GM19372 (cell line): Measurements from ENCODE around the gene PLTP.
"Not testable (repeated sequence)": the region's sequence is repeated elsewhere in the genome, so short reads cannot be mapped to it uniquely, and the experiment has no call there.

Experiments
- ATAC-seq: cut with Tn5 transposase; IDR thresholded peaks from one replicate; pipeline ENCODE4 v1.9.1; 2021; ENCODE audit warnings: mild to moderate bottlenecking, low read depth, moderate library complexity; ENCODE audit not compliant: unreplicated experiment

Gene PLTP

GRCh38 chr20:45911486-45912343 lies at the start of gene PLTP:
PLTP (minus strand) TSS chr20:45912155; CDS start chr20:45911452, 703 bp downstream.
- ATAC-seq = no peak

DNA sequence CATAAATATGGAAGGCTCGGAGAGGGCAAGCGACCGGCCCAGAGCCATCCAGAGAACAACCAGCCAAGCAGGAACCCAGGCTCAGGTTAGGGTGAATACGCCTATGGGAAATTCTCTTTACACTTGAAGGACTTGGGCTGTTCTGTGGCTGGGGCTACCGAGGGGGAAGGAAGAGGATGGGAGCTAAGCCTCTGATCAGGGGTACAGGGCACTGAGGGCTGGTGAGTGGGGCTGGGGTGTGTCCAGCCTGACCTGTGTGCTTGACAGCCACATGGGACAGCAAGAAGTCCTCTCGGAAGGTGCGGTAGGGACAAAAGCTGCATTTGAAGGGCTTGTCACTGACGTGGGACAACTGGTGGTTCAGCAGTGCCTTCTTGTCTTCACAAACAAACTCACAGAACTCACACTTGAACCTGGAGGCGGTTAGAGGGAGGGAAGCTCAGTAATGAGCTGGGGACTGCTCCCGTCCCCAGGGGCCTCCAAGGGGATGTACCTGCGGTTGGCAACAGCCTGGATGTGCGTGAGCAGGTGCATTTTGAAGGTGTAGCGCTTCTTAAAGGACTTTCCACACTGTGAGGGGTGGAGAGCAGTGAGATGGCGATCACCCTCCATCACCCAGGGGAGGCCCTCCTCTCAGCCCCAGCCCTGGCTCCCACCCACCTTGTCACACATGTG lies 48.1 kb upstream of the PLTP start:
- ATAC-seq = no peak

DNA sequence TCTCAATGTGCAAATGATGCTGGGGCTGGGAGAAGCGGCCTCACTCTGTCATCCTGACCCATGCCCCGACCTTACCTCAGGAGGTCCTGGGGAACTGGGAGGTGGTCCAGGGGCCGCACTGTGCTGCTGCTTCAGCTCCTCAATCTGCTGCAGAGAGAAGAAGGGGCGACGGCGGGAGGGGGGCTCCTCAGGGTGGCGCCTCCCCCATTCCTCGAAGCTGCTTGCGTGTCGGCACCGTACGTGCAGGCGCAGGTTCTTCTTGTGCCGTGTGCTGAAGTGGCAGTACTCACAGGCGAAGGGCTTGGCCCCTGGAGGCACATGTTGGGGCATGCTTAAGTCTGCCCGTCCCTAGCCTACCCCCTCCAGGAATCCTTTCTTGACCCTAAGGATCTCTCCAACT lies 47.2 kb upstream of the PLTP start:
- ATAC-seq = no peak

GRCh38 chr20:45958593-45958992 lies 46.6 kb upstream of the PLTP start:
- no peak for ATAC-seq

GRCh38 chr20:45957021-45957941 lies 45.3 kb upstream of the PLTP start:
- no peak for ATAC-seq

DNA sequence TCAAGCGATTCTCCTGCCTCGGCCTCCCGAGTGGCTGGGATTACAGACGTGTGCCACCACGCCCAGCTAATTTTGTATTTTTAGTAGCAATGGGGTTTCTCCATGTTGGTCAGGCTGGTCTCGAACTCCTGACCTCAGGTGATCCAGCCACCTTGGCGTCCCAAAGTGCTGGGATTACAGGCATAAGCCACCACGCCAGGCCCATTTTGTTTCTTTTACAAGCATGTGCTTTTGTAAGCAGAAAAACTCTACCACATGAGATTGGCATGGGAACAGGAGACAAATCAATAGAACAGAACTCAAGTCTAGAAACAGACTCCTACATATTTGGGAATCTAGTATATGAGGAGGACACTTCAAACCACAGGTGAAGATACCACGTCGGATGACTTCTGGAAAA lies 44.4 kb upstream of the PLTP start:
- ATAC-seq = not testable (repeated sequence)

- no peak for ATAC-seq
These were observed 41.7 kb upstream of the PLTP start for GRCh38 chr20:45953672-45954071.

DNA sequence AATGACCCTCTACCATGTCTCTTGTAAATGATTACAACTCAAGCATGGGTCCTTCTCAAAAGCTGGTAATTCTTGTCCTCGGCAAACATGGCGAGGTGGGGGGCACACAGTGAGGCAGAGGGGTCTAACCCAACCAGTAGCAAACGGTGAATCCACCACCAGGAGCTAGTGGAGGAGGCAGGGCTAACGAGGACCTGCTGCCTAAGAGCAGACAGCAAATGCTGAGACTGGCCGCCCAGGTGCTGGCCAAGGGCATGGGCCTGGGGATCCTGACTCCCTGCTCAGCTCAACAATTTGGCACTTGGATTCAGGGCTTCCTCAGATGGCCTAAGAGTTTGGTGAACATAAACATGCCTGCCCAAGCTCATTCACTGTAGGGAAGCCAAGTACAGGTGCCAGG lies 40.9 kb upstream of the PLTP start:
- ATAC-seq = no peak

DNA sequence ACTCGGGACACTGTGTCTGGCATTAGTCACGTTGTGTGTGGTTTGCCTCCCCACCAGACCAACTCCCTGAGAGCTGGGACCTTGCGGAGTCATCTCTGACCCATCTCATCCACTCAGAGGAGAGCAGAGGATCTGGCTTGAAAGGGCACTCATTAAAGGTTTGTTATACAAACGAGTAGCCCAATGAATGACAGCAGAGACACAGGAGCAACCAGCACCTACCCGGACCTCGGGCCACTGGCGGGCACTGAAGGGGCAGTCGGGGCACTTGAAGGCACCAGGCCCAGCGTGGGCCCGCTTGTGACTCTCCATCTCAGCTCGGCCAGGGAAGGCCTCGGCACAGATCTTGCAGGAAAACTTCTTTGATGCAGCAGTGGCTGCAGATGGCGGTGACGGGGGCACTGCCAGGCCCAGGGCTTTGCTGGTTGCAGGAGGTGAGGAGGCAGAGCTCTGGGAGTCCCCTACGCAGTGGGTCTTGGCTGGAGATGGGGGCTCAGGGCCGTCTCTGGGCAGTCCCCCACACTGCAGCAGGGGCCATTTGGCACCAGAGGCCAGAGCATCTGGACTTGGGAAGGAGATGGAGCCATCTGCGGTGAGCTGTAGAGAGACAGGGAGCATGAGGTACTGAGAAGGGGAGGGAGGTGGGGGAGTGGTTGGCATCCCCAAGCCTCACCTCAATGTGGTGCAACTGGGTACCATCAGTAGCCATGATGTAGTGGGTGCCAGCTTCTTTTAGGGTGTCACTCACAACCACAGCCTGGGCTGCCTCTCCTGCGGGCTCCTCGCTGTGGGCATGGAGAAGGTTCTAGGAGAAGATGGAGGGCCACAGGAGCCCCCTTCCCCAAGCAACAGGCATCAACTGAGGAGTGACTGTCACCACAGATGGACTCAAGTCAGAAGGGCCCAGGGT lies 40.2 kb upstream of the PLTP start:
- ATAC-seq = no peak

DNA sequence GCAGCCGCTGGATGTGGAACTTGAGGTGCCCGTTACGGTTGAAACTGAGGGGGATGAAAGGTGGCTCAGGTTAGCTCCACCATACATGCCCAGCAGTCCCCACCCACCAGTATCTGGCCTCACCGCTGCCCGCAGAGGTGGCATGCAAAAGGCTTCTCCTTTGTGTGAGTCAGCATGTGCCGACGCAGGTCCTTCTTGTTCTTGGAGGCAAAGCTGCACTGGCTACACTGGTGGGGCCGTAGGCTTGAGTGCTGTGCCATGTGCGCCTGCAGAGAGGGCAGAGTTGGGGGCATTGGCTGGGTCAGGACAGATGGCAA lies 38.3 kb upstream of the PLTP start:
- ATAC-seq = no peak

DNA sequence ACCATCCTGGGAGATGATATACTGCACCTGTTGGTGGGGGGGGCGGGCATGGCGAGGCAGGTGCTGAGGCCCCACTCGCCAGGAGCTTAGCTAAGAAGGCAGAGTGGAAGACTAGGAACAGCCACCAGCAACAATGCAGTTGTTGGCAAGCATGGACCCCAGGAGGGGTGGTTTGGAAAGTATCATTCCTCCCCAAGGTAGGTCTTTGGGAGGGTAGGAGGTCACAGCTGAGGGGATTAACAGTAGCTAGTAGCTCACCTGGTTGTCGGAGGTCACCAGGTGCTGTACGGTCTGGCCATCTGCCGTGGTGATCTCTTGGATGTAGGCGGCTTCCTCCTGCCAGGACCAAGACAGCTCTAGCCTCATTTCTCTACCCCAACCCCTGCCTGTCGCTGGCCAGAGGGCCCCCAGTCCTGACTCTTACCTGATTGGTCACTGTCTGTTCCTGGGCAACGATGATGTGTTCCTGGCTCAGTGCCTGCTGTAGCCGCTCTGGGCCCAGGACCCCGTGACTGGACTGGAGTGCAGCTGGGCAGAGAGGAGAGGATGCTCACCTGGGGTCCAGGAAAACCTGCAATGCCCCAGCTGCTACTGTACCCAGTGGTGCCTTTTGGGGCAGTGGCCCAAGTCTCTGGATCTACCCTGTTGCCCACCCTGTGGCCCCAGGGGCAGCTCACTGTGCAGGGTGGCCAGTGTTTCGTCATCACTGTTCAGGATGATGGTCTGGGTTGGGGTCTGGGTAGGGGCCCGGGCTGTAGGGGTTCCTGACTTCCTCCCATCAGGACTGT lies 37.8 kb upstream of the PLTP start:
- no peak for ATAC-seq

- no peak for ATAC-seq
These were observed 37.0 kb upstream of the PLTP start for GRCh38 chr20:45948742-45949541.

DNA sequence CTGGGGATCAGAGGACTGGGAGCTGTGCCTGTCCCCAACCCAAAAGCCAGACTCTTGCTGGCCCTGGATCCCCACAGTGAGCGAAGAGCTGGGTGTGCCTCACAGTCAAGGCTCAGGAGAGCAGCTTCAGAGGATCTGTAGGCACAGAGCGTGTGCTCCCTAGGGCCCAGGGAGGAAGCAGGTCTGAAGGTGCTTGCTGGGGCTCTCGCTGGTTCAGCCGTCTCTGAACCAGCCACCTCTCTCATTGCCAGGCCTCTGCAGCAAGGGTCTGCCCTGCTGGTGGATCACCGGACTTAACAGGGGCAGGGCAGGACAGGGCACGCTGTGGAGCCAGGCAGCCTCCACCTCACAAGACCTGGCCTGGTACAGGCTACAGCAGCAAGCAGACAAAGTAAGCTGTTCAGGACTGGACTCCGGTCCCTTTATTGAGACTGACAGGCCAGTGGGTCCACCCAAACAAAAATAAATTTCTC lies 36.3 kb upstream of the PLTP start:
- ATAC-seq = no peak

- ATAC-seq = no peak
These were observed 35.3 kb upstream of the PLTP start for GRCh38 chr20:45947110-45947866.

- no peak for ATAC-seq
These were observed 34.4 kb upstream of the PLTP start for GRCh38 chr20:45946149-45946970.

- ATAC-seq = no peak
These were observed 33.8 kb upstream of the PLTP start for GRCh38 chr20:45945678-45946148.
